A549 treated with AZD2906 at 1 μM for 4 hours (cell line): ENCODE results near the gene RAB6B. TPM values are rescaled to one million over a fixed set of nuclear protein-coding genes. Genes with fewer than 3 reads are reported as not detected.

Experiments
- total RNA-seq: library from RNA; stranded (reverse); fragments of 200-300 nt; extraction: Qiagen RNA extraction; gene quantifications from 5 replicates; pipeline ENCODE4 v1.2.3, GENCODE V29; 2022

The RAB6B gene
- 1.4 to 3.1 TPM (median 2.6 TPM) in 5 replicates for total RNA-seq

GRCh38 chr3:133895208-133896001 lies at the start of gene RAB6B:
RAB6B (minus strand) TSS chr3:133895882; CDS start chr3:133895466, 416 bp downstream.

DNA sequence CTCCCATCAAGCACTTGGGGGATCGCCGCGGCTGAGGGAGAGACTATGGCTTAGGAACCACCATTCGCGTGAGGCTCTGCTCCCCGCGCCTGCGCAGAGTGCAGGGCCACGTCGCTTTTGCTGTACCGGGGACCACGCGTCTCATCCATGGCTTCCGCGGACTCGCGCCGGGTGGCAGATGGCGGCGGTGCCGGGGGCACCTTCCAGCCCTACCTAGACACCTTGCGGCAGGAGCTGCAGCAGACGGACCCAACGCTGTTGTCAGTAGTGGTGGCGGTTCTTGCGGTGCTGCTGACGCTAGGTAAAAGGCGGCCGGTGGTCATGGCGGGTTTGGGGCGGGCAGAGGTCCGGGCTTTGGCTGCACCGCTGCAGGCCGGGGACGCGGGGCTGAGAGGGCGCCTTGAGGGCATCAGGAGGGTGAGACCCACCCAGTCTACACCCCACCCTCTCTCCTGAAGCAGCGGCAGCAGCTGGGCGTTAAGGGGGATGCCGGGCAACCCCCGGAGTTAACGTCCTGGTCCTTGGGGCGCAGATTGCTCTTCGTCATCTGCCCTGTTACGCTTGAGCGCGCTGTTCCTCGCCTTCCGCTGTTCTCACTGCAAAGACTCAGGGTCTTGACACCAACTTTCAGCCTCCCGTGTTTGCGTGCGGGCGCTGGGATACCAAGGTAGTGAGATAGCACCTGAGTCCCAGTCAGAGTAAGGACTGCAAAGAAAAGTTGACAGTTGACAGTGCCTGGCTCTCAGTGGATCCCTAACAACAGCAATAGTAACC lies 89.8 kb downstream of the RAB6B start, which contains the start of gene SRPRB:
Gene SRPRB (plus strand): TSS at position 114 of the 774 bp plus-strand sequence. CDS start 34 bp downstream, at position 148.

Other genes starting within 250 kb of the RAB6B start
- 19.8 to 29.1 TPM (median 22.6 TPM) in 5 replicates for gene TOPBP1, start 233.9 kb downstream of the RAB6B start, total RNA-seq
- gene TF, start 149.5 kb downstream of the RAB6B start, total RNA-seq: 1.2 to 2.1 TPM (median 1.5 TPM) in 5 replicates
- 51.1 to 72.9 TPM (median 54.7 TPM) in 5 replicates for gene SRPRB, start 90.1 kb downstream of the RAB6B start, total RNA-seq
- 0.15 to 0.41 TPM (median 0.22 TPM) in 5 replicates for gene SLCO2A1, start 134.0 kb upstream of the RAB6B start, total RNA-seq